Activated CD8-positive, alpha-beta memory T cell treated with anti-CD3 and anti-CD28 coated beads, Interleukin-2, amount 50 U/mL, for 1 hour (primary cell): Measurements from ENCODE around the gene TMEM63B.
A peak's percentile ranks its signal among the peaks of the same experiment; 100 is the strongest.
"Not testable (repeated sequence)": the region's sequence is repeated elsewhere in the genome, so short reads cannot be mapped to it uniquely, and the experiment has no call there.

Source experiments
- DNase-seq: peaks from one replicate; pipeline ENCODE4 v3.0.0-alpha.2; 2020; ENCODE audit errors: extremely low read depth

Gene TMEM63B

GRCh38 chr6:44094403-44095242 lies 32.7 kb upstream of the TMEM63B start:
- DNase-seq, result no peak

- DNase-seq, result not testable (repeated sequence)
Observed at GRCh38 chr6:44095243-44095623, 32.1 kb upstream of the TMEM63B start.

GRCh38 chr6:44096612-44097011 lies 30.7 kb upstream of the TMEM63B start:
- DNase-seq, result peak; percentile 48

GRCh38 chr6:44097782-44098317 lies 29.5 kb upstream of the TMEM63B start:
- no peak for DNase-seq

GRCh38 chr6:44099192-44099591 lies 28.2 kb upstream of the TMEM63B start:
- DNase-seq, result no peak

- no peak for DNase-seq
Observed at GRCh38 chr6:44100088-44100550, 27.2 kb upstream of the TMEM63B start.

- no peak for DNase-seq
Observed at GRCh38 chr6:44101832-44102231, 25.5 kb upstream of the TMEM63B start.

GRCh38 chr6:44102527-44102926 lies 24.8 kb upstream of the TMEM63B start:
- DNase-seq, result no peak

GRCh38 chr6:44104481-44105021 lies 22.8 kb upstream of the TMEM63B start:
- no peak for DNase-seq

GRCh38 chr6:44105146-44105545 lies 22.2 kb upstream of the TMEM63B start:
- no peak for DNase-seq

GRCh38 chr6:44105993-44106740 lies 21.2 kb upstream of the TMEM63B start:
- no peak for DNase-seq

- no peak for DNase-seq
Observed at GRCh38 chr6:44107017-44107416, 20.3 kb upstream of the TMEM63B start.

GRCh38 chr6:44108471-44108870 lies 18.9 kb upstream of the TMEM63B start:
- no peak for DNase-seq

- DNase-seq, result no peak
Observed at GRCh38 chr6:44109212-44109611, 18.1 kb upstream of the TMEM63B start.

GRCh38 chr6:44110005-44110676 lies 17.2 kb upstream of the TMEM63B start:
- DNase-seq, result no peak

- no peak for DNase-seq
Observed at GRCh38 chr6:44110966-44111365, 16.4 kb upstream of the TMEM63B start.

GRCh38 chr6:44111434-44112417 lies 15.6 kb upstream of the TMEM63B start:
- no peak for DNase-seq

GRCh38 chr6:44113414-44113813 lies 13.9 kb upstream of the TMEM63B start:
- no peak for DNase-seq

GRCh38 chr6:44115866-44116265 lies 11.5 kb upstream of the TMEM63B start:
- DNase-seq, result no peak

- no peak for DNase-seq
Observed at GRCh38 chr6:44116641-44117382, 10.5 kb upstream of the TMEM63B start.
